ENCODE data around the gene ZNF146.
"Not testable (repeated sequence)": the region's sequence is repeated elsewhere in the genome, so short reads cannot be mapped to it uniquely, and the experiment has no call there.

The ZNF146 gene

DNA sequence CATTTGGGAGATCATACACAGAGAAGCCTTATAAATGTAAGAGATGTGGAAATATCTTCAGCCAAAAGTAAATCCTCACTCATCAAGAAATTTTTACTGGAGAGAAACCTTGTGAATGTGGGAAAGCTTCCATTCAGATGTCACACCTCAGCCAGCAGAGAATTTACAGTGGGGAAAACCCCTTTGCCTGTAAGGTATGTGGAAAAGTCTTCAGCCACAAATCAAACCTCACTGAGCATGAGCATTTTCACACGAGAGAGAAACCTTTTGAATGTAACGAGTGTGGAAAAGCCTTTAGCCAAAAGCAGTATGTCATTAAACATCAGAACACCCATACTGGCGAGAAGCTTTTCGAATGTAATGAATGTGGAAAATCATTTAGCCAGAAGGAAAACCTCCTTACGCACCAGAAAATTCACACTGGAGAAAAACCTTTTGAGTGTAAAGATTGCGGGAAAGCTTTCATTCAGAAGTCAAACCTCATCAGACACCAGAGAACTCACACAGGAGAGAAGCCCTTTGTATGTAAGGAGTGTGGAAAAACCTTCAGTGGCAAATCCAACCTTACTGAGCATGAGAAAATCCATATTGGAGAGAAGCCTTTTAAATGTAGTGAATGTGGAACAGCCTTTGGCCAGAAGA lies 21.5 kb downstream of the ZNF146 start:
- no peak for DNase-seq

DNA sequence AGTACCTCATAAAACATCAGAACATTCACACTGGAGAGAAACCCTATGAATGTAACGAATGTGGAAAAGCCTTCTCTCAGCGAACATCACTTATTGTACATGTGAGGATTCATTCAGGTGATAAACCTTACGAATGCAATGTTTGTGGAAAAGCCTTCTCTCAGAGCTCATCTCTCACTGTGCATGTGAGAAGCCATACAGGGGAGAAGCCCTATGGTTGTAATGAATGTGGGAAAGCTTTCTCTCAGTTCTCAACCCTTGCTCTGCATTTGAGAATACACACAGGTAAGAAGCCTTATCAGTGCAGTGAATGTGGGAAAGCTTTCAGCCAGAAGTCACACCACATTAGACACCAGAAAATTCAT lies 22.0 kb downstream of the ZNF146 start:
- no peak for DNase-seq

DNA sequence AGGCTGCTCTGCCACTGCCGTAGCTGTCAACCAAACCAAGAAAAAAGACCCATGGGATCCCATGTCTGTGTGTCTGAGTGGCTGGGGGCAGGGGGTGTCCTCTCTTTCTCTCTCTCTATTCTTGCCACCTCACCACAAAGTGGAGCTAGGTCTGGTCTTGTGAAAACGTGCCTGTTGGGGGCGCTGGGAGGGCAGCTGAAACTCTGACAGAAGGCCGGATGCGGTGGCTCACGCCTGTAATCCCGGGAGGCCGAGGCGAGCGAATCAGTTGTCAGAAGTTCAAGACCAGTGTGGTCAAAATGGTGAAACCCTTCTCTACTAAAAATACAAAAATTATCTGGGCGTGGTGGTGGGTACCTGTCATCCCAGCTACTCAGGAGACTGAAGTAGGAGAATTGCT lies 29.2 kb downstream of the ZNF146 start:
- no peak for DNase-seq

DNA sequence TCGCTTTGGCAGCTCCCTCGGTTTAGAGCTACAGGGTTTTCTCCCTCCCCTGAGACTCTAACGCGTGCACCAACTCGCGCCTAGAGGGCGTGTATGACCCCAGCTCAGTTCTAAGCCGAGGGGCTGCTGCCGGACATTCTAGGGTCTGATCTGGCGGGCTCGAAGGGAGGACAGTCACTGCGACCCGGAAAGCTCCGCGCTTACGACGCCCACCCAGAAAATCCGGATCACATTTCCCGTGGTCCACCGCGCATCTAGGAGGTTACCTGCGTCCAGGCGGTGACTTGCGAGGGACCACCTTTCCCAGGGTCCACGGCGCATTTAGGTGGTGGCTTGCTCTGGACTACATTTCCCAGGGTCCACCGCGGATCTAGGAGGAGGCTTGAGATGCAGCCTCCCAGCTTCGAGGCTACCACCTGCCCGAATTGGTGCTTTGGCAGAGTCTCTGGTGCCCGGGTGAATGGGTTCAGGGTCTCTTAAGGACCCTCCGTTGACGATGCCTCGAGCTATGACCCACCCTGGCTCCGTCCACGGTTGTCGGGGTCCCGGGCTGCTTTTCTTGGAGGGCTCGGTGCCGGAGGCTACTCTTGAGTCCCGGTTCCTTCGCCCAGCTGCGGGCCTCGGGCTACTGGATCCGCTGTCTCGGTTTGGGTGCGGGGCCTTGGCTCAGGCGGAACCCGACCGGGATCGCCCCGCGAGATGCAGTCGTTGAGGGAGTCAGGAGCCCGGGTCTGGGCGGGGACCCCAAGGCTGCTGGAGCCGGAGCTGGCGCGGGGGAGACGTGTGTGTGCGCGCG lies 30.5 kb downstream of the ZNF146 start:
- peak; percentile 47 for DNase-seq

DNA sequence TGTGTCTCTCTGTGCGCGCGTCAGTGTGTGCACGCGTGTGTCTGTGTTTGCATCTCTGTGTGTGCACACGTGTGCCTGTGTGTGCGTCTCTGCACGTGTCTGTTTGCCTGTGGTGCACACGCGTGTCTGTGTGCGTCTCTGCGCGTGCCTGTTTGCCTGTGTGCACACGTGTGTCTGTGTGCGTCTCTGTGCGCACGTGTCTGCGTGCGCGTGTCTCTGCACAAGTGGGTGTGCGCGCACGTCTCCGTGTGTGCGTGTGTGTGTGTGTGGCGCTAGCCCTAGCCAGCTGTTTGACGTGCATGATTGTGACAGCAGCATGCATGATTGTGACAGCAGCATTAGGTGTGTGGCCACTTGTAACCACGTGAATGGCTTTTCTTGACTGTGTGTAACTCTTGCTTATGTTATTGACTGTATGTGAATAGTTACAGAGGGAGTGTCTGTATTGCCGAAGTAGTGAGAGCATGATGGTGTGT lies 31.1 kb downstream of the ZNF146 start:
- DNase-seq = no peak

DNA sequence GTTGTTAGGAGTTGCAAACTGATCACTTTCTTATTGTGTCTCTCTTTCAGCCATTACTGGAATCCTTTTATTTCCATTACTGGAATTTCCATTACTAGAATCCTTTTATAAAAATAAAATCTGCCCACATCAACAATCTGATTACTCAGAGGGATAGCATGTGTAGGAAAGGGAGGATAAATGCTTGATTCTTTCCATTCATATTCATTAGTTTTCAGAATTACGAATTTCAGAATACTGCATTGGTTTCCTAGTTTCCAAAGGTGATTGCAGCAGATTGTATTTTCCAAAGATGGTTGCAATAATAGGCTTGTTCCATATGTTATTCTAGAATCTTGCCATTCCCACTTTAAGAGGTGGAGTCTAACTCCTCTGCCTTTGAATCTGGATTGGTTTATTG lies 37.1 kb downstream of the ZNF146 start:
- DNase-seq = no peak

DNA sequence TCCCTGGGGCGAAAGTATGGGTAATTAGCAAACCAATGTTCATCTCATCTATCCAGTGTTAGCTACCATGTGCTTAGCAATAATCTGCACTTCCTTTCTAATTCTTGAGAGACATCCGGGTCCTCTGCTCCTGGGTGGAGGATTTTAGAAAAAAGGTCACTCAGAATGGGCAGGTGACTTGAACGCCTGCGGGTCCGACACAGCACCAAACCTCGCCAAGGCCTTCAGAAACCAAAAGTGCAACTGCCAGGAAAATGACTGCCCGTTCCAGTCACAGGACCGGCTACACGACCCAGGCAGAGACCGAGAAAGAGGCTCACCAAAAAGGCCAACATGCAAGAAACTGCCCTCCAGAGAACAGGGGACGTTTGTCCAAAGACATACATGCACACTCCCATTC lies 39.9 kb downstream of the ZNF146 start:
- DNase-seq = no peak

DNA sequence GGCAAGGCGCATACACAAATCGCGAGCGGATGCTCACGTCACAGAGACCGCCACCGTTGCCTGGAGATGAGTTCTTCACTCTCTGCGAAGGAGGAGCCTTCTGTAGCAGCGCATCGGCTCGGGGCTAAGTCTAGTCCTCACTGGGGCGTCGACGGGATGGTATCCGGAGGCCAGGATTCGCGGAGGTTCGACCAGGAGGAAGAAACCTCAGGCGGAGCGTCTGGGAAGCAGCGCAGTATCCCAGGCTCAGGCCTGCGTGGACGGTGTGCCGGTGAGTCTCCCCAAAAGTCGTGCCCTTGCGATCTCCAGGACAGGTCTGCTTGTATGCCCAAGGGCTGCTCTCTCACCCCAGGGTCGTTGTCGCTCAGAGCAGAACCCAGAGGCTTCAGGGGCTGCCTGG lies 40.4 kb downstream of the ZNF146 start:
- no peak for DNase-seq

DNA sequence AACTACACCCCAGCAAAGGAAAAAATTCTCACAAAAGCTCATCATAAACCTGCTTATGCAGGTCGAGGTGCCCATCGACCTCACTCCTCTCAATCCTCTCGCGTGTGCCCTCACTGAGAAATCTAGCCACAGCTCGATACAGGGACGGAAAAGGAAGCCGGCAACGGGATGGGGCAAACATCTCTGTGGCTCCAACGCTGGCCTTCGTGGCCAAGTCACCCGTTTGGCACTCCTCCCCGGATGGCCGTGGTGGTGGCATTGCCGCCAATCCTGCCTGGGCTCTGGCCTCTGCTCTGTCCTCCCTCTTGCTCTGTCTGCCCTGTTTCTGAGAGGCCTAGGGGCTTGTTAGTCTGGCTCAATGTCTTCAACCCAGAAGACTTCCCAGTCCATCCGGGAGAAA lies 41.2 kb downstream of the ZNF146 start:
- no peak for DNase-seq

DNA sequence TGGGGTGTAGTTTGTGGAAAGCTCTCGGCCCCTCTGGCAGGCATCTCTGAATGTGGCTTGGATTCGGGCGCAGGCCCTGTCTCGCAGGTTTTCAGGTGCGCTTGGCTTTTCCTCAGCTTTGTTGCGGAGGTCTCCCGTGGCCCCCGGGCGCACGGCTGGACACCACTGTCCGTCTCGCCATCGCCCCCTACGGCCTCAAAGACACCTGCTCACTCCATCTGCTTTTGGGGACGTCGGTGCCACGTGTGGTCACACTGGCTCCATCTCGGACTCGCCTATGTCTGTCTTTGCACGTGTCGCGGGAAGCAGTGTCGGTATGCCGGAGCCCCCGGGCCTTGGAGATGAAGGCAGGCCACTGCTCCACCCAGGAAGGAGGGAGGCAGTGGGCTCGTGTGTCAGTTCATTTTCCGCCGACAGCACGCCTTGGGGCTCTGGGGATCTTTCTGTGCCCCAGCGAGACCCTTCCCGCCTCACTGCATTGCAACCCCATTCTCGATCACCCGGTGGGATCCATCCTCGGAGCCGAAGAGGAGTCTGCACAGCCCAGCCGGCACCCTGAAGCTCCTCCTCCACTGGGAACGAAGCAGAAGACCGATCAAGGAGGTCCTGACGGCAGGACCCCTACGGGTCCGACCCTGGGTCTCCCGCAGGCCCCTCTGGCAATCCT lies 42.1 kb downstream of the ZNF146 start:
- DNase-seq = no peak

DNA sequence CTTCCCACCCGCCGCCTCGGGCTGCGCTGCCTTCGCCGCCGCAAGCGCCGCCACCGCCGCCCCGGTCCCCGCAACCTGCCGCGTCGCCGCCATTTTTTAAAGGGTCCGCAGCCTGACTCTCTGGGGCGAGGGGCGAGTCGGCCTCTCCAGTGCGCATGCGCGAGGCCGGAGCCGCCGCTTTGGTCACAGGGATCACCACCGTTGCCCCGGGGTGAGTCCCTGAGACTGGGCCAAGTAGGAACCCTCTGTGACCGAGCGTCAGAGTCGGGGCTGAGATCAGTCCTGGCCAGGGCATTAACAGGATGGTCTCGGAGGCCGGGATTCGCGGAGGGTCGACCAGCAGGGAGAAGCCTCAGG lies 42.6 kb downstream of the ZNF146 start:
- DNase-seq = peak; percentile 46

DNA sequence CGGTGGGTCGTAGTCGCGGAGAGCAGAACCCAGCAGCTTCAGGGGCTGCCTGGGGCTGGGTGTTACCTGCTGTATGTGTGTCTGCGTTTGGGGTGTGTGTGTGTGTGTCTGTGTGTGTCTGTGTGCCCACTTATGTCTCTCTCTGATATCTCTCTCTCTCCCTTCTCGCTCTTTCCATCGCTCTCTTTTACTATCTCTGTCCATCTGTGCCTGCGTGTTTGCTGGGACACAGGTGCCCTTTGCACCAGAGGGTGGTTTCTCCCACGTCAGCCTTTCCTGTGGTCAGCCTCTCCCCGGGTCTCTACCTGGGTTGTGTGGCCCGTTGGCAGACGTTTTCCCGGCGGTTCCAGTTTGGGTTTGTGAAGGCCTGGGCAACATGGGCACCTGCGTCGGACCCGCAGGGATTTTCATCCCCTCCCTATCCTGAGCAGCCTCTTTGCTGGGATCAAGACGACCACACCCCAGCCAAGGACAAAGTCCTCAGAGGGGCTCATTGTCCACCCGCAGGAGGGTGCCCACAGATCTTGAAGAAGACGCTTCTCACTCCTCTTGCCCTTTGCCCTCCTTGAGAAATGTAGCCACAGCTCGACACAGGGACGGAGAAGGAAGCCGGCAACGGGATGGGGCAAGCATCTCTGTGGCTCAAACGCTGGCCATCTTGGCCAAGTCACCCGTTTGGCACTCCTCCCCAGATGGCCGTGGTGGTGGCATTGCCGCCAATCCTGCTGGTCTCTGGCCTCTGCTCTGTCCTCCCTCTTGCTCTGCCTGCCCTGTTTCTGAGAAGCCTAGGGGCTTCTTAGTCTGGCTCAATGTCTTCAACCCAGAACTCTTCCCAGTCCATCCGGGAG lies 43.3 kb downstream of the ZNF146 start:
- DNase-seq = no peak

DNA sequence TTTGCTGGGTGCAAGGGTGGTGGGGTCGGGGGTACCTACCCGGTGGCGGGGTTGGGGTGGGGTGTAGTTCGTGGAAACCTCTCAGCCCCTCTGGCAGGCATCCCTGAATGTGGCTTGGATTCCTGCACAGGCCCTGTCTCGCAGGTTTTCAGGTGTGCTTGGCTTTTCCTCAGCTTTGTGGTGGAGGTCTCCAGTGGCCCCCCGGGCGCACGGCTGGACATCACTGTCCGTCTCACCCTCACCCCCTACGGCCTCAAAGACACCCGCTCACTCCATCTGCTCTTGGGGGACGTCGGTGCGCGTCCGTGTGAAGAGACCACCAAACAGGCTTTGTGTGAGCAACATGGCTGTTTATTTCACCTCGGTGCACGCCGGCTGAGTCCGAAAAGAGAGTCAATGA lies 44.3 kb downstream of the ZNF146 start:
- no peak for DNase-seq

DNA sequence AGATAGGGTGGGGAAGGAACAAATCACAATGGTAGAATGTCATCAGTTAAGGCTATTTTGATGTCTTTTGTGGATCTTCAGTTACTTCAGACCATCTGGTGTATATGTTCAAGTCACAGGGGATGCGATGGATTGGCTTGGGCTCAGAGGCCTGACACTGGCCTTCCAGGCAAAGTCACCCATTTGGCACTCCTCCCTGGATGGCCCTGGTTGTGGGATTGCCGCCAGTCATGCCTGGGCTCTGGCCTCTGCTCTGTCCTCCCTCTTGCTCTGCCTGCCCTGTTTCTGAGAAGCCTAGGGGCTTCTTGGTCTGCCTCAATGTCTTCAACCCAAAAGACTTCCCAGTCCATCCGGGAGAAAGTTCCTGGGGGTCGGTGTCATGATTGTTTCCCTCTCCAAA lies 50.2 kb downstream of the ZNF146 start:
- no peak for DNase-seq

DNA sequence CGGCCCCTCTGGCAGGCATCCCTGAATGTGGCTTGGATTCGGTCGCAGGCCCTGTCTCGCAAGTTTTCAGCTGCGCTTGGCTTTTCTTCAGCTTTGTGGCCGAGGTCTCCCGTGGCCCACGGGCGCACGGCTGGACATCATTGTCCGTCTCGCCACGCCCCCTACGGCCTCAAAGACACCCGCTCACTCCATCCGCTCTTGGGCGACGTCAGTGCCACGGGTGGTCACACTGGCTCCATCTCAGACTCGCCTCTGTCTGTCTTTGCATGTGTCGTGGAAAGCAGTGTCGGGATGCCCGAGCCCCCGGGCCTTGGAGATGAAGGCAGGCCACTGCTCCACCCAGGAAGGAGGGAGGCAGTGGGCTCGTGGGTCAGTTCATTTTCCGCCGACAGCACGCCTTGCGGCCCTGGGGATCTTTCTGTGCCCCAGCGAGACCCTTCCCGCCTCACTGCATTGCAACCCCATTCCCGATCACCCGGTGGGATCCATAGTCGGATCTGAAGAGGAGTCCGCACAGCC lies 51.0 kb downstream of the ZNF146 start:
- no peak for DNase-seq

DNA sequence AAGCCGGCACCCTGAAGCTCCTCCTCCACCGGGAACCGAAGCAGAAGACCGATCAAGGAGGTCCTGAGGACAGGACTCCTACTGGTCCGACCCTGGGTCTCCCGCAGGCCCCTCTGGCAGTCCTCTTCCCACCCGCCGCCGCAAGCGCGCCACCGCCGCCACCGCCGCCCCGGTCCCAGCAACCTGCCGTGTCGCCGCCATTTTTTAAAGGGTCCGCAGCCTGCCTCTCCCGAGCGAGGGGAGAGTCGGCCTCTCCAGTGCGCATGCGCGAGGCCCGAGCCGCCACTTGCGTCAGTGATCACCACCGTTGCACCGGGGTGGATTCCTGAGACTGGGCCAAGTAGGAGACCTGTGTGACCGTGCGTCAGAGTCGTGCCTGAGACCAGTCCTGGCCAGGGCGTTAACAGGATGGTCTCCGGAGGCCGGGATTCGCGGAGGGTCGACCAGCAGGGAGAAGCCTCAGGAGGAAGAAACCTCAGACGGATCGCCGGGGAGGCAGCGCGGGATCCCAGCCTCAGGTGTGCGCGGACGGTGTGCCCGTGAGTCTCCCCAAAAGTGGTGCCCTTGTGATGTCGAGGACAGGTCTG lies 51.6 kb downstream of the ZNF146 start:
- no peak for DNase-seq

DNA sequence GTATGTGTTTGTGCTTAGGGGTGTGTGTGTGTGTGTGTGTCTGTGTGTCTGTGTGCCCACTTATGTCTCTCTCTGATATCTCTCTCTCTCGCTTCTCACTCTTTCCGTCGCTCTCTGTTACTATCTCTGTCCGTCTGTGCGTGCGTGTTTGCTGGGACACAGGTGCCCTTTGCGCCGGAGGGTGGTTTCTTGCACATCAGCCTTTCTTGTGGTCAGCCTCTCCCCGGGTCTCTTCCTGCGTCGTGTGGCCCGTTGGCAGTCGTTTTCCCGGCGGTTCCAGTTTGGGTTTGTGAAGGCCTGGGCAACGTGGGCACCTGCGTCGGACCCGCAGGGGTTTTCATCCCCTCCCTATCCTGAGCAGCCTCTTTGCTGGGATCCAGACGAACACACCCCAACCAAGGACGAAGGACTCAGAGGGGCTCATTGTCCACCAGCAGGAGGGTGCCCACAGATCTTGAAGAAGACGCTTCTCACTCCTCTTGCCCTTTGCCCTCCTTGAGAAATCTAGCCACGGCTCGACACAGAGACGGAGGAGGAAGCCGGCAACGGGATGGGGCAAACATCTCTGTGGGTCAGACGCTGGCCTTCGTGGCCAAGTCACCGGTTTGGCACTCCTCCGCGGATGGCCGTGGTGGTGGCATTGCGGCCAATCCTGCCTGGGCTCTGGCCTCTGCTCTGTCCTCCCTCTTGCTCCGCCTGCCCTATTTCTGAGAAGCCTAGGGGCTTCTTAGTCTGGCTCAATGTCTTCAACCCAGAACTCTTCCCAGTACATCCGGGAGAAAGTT lies 52.3 kb downstream of the ZNF146 start:
- DNase-seq = no peak

DNA sequence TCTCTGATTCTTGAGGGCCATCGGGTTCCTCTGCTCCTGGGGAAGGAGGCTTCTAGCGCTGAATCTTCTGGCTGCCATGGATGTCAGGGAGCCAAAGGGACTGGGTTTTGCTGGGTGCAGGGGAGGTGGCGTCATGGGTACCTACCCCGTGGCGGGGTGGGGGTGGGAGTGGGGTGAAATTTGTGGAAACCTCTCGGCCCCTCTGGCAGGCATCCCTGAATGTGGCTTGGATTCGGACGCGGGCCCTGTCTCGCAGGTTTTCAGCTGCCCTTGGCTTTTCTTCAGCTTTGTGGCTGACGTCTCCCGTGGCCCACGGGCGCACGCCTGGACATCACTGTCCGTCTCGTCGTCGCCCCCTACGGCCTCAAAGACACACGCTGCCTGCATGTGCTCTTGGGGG lies 53.2 kb downstream of the ZNF146 start:
- not testable (repeated sequence) for DNase-seq

DNA sequence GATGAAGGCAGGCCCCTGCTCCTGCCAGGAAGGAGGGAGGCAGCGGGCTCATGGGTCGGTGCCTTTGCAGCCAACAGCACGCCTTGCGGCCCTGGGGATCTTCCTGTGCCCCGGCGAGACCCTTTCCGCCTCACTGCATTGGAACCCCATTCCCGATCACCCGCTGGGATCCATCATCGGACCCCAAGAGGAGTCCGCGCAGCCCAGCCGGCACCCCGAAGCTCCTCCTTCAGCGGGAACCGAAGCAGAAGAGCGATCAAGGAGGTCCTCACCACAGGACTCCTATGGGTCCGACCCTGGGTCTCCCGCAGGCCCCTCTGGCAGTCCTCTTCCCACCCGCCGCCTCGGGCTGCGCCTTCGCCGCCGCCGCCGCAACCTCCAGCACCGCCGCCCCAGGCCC lies 53.7 kb downstream of the ZNF146 start:
- DNase-seq = not testable (repeated sequence)

DNA sequence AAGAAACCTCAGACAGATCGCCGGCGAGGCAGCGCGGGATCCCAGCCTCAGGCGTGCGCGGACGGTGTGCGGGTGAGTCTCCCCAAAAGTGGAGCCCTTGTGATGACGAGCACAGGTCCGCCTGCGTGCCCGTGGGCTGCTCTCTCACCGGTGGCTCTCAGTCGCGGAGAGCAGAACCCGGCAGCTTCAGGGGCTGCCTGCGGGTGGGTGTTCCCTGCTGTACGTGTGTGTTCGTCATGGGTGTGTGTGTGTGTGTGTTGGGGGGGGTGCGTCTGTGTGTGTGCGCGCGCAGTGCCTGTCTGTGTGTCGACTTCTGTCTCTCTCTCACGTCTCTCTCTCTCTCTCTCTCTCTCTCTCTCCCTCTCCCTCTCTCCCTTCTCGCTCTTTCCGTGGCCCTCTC lies 54.4 kb downstream of the ZNF146 start:
- not testable (repeated sequence) for DNase-seq
